CD14-positive monocyte (primary cell): ENCODE data around the gene ASTN2. TPM values are rescaled to one million over a fixed set of nuclear protein-coding genes. Genes with fewer than 3 reads are reported as not detected.

Experiments used
- DNase-seq, 3 donors: peaks; one replicate each; pipeline ENCODE4 v3.0.0-alpha.2; 2011 to 2022
- H2AFZ ChIP-seq: 2 replicates; pipeline ENCODE4 v1.6.0; 2012; ENCODE audit warnings: mild to moderate bottlenecking, low read depth, low read length, inconsistent platforms; ENCODE audit not compliant: insufficient read depth, poor library complexity, severe bottlenecking
- H3K27ac ChIP-seq, 2 donors: 1 replicate in 1 of 2; 2 replicates in 1 of 2; pipeline ENCODE4 v1.5.1; 2012 to 2013; ENCODE audit warnings: low read length in 2 of 2, control low read depth in 1 of 2, inconsistent platforms in 1 of 2, low read depth in 1 of 2, mild to moderate bottlenecking in 1 of 2
- H3K27me3 ChIP-seq, 2 donors: one replicate each; pipeline versions ENCODE4 v1.6.0 to v1.6.1; 2011 to 2013; ENCODE audit warnings: low read length in 2 of 2; ENCODE audit not compliant: control insufficient read depth in 2 of 2, insufficient read depth in 2 of 2
- H3K36me3 ChIP-seq, 2 donors: replicated peaks in 1 of 2; 1 replicate in 1 of 2; 2 replicates in 1 of 2; pipeline versions ENCODE4 v1.5.1 to v1.6.1; 2012 to 2013; ENCODE audit warnings: low read length in 2 of 2, control low read depth in 1 of 2, inconsistent platforms in 1 of 2, mild to moderate bottlenecking in 1 of 2; ENCODE audit not compliant: insufficient read depth in 2 of 2, control insufficient read depth in 1 of 2
- H3K4me1 ChIP-seq, 2 donors: 1 replicate in 1 of 2; 2 replicates in 1 of 2; pipeline versions ENCODE4 v1.5.1 to v1.6.1; 2012 to 2013; ENCODE audit warnings: low read length in 2 of 2, control low read depth in 1 of 2, inconsistent platforms in 1 of 2, mild to moderate bottlenecking in 1 of 2, moderate library complexity in 1 of 2; ENCODE audit not compliant: insufficient read depth in 2 of 2, control insufficient read depth in 1 of 2
- H3K4me2 ChIP-seq: replicated peaks from 2 replicates; pipeline ENCODE3; 2012; ENCODE audit warnings: low read length, moderate library complexity, mild to moderate bottlenecking; ENCODE audit not compliant: poor library complexity, severe bottlenecking; ENCODE audit errors: extremely low read depth
- H3K4me3 ChIP-seq, 3 experiments: fragments of 200-600 bp in 1 of 3; sonication (generic) in 1 of 3; replicated peaks in 1 of 3; 1 replicate in 2 of 3; 2 replicates in 1 of 3; pipeline ENCODE4 v1.5.1; 2011 to 2013; ENCODE audit warnings: low read length in 3 of 3, mild to moderate bottlenecking in 3 of 3, control low read depth in 2 of 3, low read depth in 2 of 3, inconsistent platforms in 1 of 3, moderate library complexity in 1 of 3
- H3K79me2 ChIP-seq: 2 replicates; pipeline ENCODE4 v1.6.0; 2012; ENCODE audit warnings: mild to moderate bottlenecking, control low read depth, inconsistent platforms, low read length, moderate library complexity; ENCODE audit not compliant: insufficient read depth
- H3K9ac ChIP-seq: 2 replicates; pipeline ENCODE4 v1.6.0; 2017; ENCODE audit warnings: low read length, mild to moderate bottlenecking; ENCODE audit not compliant: insufficient read depth, poor library complexity, severe bottlenecking
- H3K9me3 ChIP-seq, 2 donors: replicated peaks in 1 of 2; 1 replicate in 1 of 2; 2 replicates in 1 of 2; pipeline versions ENCODE4 v1.5.1 to v1.6.1; 2012 to 2013; ENCODE audit warnings: low read length in 2 of 2, control low read depth in 1 of 2; ENCODE audit not compliant: control insufficient read depth in 1 of 2, insufficient read depth in 1 of 2
- H4K20me1 ChIP-seq: 2 replicates; pipeline ENCODE4 v1.6.0; 2012; ENCODE audit warnings: mild to moderate bottlenecking, low read length, control low read depth, moderate library complexity; ENCODE audit not compliant: insufficient read depth
- H3K27ac Mint-ChIP-seq, 7 donors: one replicate each; pipeline ENCODE4 v1.8.0; 2020; ENCODE audit warnings: mild to moderate bottlenecking in 7 of 7, mixed read lengths in 7 of 7, moderate library complexity in 6 of 7, inconsistent platforms in 2 of 7
- H3K27me3 Mint-ChIP-seq, 3 donors: one replicate each; pipeline ENCODE4 v1.8.0; 2021 to 2022; ENCODE audit warnings: low read depth in 3 of 3, mild to moderate bottlenecking in 3 of 3, mixed read lengths in 3 of 3, moderate library complexity in 3 of 3, inconsistent platforms in 1 of 3
- H3K36me3 Mint-ChIP-seq, 2 donors: one replicate each; pipeline ENCODE4 v1.8.0; 2020; ENCODE audit warnings: mixed read lengths in 2 of 2, inconsistent platforms in 1 of 2, mild to moderate bottlenecking in 1 of 2
- H3K4me1 Mint-ChIP-seq: one replicate; pipeline ENCODE4 v1.8.0; 2020; ENCODE audit warnings: mild to moderate bottlenecking, mixed read lengths
- H3K4me3 Mint-ChIP-seq, 2 donors: one replicate each; pipeline ENCODE4 v1.8.0; 2020; ENCODE audit warnings: mild to moderate bottlenecking in 2 of 2, mixed read lengths in 2 of 2, moderate library complexity in 1 of 2
- H3K9me3 Mint-ChIP-seq, 7 donors: one replicate each; pipeline ENCODE4 v1.8.0; 2020 to 2022; ENCODE audit warnings: mixed read lengths in 7 of 7, mild to moderate bottlenecking in 6 of 7, moderate library complexity in 6 of 7, inconsistent platforms in 2 of 7
- CTCF ChIP-seq: fragments of 200-600 bp; IDR thresholded peaks from one replicate; pipeline ENCODE4 v1.8.0; 2022; ENCODE audit warnings: antibody characterized with exemption, mild to moderate bottlenecking
- WGBS: methylation state at CpG from one replicate; pipeline ENCODE4 v1.1.5; 2013; ENCODE audit warnings: missing lambda C conversion rate; ENCODE audit not compliant: insufficient coverage; 5-methylcytosine and 5-hydroxymethylcytosine counted together
- intact Hi-C, 2 donors: fragments of 100-400 bp; cut with micrococcal nuclease; formaldehyde crosslinking; loops; one replicate each; pipeline versions ENCODE4 v1.15.0 to v1.15.1; 2023
- polyA plus RNA-seq, 3 donors: library from polyadenylated mRNA; depleted of rRNA in 1 of 3; unstranded in 2 of 3; stranded (reverse) in 1 of 3; fragments of 300-500 nt in 2 of 3; fragments of >200 nt in 1 of 3; fragmentation: Illumina TruSeq in 2 of 3; gene quantifications; 1 replicate in 2 of 3; 2 replicates in 1 of 3; pipeline ENCODE4 v1.2.3, GENCODE V29; 2012 to 2021

ASTN2 gene
- polyA plus RNA-seq, 3 donors: not detected

- Mint-ChIP-seq H3K9me3 (peaks cover 0 to 3% (median 0%) of the 10 kb centered on the region in 7 donors), H3K4me3 (no peak overlapping the region), H3K27ac (no peak overlapping the region), H3K4me1 (no peaks in the 10 kb centered on the region), H3K36me3 (no peaks in the 10 kb centered on the region), H3K27me3 (peaks cover 0 to 8% (median 2%) of the 10 kb centered on the region in 3 donors)
- 60% methylated on average over 1 of the region's 2 CpGs for WGBS
- H2AFZ ChIP-seq: no peak overlapping the region
- no peak for TF ChIP-seq CTCF
- H3K79me2 ChIP-seq: no peaks in the 10 kb centered on the region
- H3K27me3 ChIP-seq: no peaks in the 10 kb centered on the region
- DNase-seq: no peak
- no peak overlapping the region for H3K4me3 ChIP-seq
- H3K4me2 ChIP-seq: no peak overlapping the region
- H3K27ac ChIP-seq: no peak overlapping the region
- intact Hi-C loops: no loop called here
- no peaks in the 10 kb centered on the region for H3K4me1 ChIP-seq
- H3K9me3 ChIP-seq: no peaks in the 10 kb centered on the region
- no peaks in the 10 kb centered on the region for H3K36me3 ChIP-seq
- H3K9ac ChIP-seq: no peak overlapping the region
- H4K20me1 ChIP-seq: no peaks in the 10 kb centered on the region
Measured at GRCh38 chr9:116928289-116928688, 486.6 kb downstream of the ASTN2 start.

GRCh38 chr9:116927726-116928125 is 487.1 kb downstream of the ASTN2 start:
- no peak for DNase-seq
- H3K4me1 Mint-ChIP-seq: no peaks in the 10 kb centered on the region
- H3K27me3 Mint-ChIP-seq: peaks cover 0 to 8% (median 2%) of the 10 kb centered on the region in 3 donors
- Histone ChIP-seq H4K20me1 (no peaks in the 10 kb centered on the region), H2AFZ (no peak overlapping the region), H3K27me3 (no peaks in the 10 kb centered on the region), H3K4me3 (no peak overlapping the region), H3K27ac (no peak overlapping the region), H3K9me3 (no peaks in the 10 kb centered on the region), H3K36me3 (no peaks in the 10 kb centered on the region), H3K9ac (no peak overlapping the region), H3K79me2 (no peaks in the 10 kb centered on the region), H3K4me2 (no peak overlapping the region), H3K4me1 (no peaks in the 10 kb centered on the region)
- H3K4me3 Mint-ChIP-seq: no peak overlapping the region
- H3K27ac Mint-ChIP-seq: no peak overlapping the region
- TF ChIP-seq CTCF: no peak
- WGBS: 93% methylated on average over 1 of the region's 3 CpGs
- intact Hi-C loops: no loop called here
- no peaks in the 10 kb centered on the region for H3K36me3 Mint-ChIP-seq
- H3K9me3 Mint-ChIP-seq: peaks cover 0 to 3% (median 0%) of the 10 kb centered on the region in 7 donors
